Astrocyte (in vitro differentiated cells and primary cell): ENCODE results near the gene PLG.
"Not testable (repeated sequence)": the region's sequence is repeated elsewhere in the genome, so short reads cannot be mapped to it uniquely, and the experiment has no call there.

Experiments
- CTCF ChIP-seq: IDR thresholded peaks from 2 replicates; pipeline ENCODE4 v1.5.1; 2011; ENCODE audit warnings: low read depth, mild to moderate bottlenecking, inconsistent platforms, low read length, moderate library complexity; ENCODE audit not compliant: insufficient read depth
- EZH2 ChIP-seq: IDR thresholded peaks from 2 replicates; pipeline ENCODE4 v1.6.1; 2012; ENCODE audit warnings: mild to moderate bottlenecking, low read length, inconsistent platforms; ENCODE audit not compliant: insufficient read depth

- not testable (repeated sequence) for TF ChIP-seq EZH2, CTCF
Observed at GRCh38 chr6:160802049-160802448, 100.0 kb downstream of the PLG start.
